Cerebellar nuclear complex (tissue), 1 donor: ENCODE results near the gene MAPK8IP3.

ENCODE experiments used
- DNase-seq, 2 experiments: peaks; one replicate each; lab custom pipeline; 2025; lab: John Stamatoyannopoulos, UW

MAPK8IP3 gene

DNA sequence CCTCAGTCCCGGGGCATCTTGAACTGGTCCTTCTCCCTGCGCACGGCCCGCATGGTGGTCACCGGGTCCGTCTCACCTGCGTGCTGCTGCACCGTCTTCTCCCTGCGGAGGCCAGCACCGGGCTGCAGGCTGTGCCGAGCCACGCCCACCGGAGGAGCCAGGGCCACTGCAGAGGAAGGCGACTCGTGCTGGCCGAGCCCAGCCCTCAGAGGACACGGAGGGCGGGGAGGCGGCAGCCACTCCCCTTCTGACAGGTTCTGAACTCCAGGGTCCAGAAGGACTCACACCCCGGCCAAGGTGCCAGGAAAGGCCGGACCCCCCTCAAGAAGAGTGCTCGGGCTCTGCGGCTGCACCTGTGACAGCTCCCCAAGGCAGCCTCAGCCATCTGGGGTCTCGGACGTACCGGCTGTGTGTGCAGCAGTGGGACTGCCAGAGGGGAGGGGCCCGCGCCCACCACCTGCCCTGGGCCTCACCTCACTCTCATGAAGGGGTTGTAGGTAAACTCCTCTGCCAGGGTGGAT is 103.3 kb downstream of the MAPK8IP3 start:
- no peak for DNase-seq

DNA sequence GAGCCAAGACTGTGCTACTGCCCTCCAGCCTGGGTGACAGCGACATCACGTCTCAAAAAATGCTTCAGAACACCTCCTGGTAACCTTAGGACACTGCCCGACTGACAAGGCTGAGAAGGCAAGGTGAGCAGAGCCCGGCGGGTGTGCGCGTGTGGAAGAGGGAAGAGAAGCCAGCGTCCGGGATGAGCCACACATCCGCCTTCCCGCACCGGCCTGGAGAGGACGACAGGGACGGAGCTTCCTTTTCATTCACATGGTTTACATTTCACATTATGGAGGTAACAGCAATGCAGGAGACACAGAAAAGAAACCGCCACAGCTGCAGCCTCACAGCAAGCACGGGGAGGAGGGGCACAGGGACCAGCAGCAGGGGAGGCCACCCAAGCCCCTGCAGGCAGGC is 104.1 kb downstream of the MAPK8IP3 start:
- DNase-seq: no peak

DNA sequence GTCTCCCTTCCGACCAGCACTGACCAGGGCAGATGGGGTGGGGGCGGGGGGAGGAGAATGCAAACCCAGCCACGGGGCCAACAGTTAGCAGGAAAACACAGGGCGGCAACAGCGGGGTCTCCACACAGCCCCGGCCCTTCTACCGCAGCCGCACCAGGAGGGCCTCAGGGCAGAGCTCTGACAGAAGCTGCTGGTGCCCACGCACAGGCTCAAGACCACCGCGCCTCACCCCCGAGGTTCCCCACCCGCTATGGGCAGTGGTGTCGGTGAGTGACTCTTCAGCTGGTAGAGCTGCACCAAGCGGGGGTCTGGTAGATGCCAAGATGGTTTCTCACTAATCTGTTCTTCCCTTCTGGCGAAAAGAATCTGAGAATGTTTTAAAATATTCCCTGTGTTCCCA is 104.5 kb downstream of the MAPK8IP3 start:
- DNase-seq: no peak

DNA sequence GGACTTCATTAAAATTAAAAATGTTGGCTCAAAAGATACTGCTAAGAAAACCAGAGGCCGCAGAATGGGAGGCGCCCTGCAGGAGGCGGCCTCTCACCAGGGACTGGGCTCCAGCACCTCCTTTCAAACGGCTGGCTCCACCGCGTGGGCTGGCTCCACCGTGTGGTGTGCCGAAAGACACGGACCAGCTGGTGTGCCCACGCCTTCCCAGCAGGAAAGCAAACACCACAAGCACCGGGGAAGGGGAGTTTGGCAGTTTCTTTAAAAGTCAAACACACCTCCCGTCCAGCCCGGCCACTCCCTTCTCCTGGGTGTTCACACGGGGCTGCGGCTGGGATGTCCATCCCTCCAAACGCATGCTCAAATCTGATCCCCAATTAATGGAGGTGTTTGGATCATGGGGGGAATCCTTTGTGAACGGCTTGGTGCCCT is 106.8 kb downstream of the MAPK8IP3 start:
- peak in 1 of 2 experiments; percentile 2 for DNase-seq

DNA sequence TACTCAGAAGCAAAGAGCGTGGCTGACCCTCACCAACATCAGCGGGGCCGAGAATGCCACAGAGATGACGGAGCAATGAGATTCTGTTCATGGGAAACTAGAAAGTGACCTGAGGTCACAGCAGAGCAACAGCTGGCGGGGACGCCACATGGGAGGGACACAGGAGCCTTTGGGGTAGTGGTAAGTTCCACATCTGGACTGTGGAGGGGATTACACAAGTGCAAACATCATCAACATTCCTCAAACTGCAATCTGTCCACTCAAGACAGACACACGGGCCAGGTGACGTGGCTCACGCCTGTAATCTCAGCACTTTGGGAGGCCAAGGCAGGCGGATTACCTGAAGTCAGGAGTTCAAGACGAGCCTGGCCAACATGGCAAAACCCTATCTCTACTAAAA is 109.5 kb downstream of the MAPK8IP3 start:
- no peak for DNase-seq

DNA sequence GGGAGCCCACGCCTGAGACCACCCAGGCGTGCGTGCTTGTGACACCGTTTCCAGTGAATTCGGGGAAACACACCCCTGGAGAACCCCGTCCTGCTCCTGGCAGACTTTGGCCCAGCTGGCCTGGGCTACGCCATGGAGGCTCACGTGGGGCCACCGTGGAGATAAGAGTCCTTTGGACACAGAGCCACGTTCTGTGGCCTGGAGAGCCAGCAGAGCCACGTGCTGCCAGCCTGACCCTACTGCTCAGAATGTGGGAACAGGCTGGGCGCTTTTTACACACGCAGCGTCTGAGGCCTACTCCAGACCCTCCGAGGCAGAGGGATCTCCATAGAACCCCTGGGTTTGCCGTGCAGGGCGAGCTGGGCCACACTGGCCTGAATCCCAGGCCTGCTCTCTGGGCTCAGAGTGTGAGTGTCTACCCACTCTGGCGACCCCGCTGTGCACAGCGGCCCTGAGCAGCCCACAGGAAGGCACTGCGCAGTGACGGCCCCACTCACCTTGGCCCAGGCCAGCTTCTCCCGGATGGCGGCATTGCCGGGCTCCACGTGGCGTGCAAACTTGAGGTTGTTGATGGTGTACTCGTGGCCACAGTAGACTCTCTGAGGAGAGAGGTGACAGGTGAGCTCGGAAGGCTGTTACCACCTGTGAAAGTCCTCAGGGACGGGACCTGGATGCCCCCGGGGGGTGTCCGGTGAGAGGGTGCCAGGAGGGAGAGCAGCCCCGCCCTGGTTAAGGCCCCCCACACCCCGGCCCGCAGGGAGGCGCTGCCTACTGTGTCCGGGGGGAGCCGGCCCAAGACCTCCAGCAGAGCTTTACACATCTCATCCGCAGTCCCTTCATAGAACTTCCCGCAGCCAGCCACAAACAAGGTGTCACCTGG is 110.6 kb downstream of the MAPK8IP3 start:
- no peak for DNase-seq

DNA sequence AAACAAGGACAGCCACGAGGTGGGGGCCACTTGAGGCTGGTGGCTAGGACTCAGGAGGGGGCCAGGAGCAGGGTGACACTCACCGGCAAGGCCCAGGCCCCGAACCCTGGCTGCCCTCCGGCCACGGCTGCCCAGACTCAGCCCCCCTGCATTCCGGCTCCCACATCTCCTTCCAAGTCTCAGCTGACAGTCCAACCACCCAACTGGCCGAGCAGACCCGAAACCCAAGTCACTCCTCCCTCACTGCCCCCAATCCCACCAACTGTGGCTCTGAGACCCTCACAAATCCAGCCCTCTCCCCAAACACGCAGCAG is 111.2 kb downstream of the MAPK8IP3 start:
- DNase-seq: no peak

DNA sequence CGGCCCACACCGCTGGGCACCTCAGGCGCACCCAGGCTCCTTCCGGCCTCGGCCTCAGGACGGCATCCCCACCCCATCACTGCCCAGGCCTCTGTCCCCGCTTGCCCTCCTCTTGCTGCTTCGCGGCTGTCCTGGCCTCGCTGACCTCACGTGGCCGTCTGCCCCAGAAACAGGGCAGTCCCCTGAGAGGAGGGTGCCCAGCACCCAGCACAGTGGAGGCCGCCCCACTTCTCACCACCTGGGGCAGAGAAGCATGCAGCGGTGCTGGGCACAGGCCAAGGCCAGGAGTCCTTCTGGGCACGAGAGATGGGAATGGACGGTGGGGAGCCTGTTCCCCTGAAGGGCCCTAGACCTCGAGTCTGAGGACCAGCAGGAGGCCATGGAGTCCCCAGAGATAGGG is 111.7 kb downstream of the MAPK8IP3 start:
- DNase-seq: no peak

DNA sequence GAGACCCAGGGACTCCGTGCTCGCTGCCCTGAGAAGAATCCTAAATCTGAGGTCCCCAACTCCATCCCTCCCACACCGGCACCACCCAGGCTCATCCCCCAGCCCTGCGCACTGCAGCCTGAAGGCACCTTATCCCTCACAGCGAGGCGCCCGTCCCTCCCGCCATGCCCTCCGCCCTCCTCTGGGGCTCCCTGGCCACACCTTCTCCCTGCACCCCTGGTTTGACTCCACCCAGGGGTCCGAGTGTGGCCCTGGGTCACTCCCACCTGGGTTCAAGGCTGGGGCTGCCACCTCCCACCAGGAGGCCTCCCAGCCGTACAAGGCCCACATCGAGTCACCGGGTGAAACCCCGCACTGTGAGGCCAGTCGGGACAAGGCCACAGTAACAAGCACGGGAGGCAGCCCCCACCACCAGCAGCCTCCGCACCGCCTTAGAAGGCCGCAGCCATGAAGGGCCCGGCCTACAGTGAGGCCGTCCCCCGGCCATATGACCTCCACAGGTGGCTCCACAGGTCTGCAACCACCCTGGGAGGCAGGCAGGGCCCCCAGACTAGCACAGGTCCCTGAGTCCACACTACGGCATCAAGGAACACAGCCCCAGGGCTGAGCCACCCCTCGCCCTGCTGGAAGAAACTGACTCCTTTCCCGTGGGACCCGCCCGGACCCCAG is 112.3 kb downstream of the MAPK8IP3 start:
- no peak for DNase-seq

DNA sequence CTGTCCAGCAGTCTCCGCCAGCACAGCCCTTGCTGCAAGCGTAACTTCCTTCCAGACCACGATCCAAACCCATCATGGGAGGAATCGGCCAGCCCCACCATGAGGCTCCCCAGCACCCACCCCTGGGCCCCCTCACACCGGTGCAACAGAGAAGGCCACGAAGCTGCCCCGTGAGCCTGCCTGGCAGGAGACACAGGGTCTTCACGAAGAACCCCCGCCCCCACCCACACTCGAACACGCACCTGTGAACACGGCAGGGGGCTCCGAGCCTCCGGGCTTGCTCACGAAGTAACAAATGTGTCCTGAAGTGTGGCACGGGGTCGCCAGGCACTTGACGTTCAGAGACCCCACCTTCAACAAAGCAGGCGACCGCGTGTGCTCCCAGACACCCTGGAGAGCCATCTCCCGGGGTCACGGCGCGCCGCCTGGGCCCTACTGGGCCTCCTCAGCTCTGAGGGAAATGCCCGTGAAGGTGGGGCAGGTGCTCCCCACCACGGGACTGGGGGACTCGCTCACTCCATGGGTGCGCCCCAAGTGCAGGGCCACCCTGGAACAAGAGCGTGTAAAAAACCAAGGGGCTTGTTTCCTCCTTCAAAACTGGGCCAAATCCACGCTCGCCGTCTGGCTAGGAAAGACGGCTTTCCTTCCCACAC is 113.0 kb downstream of the MAPK8IP3 start:
- DNase-seq: no peak

DNA sequence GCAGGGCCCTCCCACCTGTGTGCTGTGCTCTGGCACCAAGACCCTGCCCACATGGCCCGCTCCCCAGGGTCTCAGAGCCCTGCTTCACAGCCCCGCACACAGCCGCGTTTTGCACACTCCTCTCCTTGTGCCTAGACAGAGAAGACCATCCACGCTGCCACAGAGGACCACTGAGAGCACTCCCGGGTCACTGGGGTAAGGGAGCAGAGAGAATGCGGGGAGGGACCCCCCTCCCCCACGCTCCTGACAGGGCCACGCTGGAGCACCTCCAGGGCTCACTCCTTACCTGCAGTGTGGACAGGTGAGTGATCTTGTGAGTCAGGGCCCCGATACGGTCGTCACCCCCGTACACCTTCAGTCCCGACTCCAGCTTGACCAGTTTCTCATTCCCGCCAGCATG is 113.6 kb downstream of the MAPK8IP3 start:
- no peak for DNase-seq
